ENCODE data around the gene WNK2.
A peak's percentile ranks its signal among the peaks of the same experiment; 100 is the strongest.

Gene WNK2

DNA sequence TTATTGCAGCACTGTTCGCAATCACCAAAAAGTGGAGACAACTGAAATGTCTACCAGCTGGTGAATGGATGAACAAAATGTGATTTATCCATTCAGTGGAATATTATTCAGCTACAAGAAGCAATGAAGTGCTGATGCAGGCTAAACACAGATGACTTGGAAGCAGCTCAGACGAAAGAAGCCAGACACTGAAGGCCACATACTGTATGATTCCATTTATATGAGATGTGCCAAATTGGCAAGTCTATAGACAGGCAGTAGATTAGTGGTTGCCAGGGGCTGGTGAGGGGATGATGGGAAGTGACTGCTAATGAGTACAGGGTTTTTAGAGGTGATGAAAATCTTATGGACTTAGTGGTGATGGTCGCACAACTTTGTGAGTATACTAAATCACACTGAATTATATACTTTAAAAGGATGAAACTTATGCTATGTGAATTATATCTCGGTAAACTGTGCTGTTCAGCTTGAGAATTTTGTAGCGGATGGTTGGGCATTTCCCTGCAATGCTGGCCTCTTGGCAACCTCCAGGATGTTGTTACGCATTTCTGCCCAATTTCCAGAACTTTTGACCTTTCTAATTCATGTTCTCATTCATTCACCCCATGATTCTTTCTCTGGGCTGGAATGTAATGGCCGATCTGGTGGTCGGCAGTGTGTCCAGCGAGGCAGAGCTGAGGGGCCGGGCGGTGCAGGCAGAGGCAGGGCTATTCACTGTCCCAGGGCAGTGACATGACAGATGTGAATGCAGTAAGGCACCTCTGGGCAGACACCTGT lies 22.0 kb upstream of the WNK2 start:
- DNase-seq, result no peak

DNA sequence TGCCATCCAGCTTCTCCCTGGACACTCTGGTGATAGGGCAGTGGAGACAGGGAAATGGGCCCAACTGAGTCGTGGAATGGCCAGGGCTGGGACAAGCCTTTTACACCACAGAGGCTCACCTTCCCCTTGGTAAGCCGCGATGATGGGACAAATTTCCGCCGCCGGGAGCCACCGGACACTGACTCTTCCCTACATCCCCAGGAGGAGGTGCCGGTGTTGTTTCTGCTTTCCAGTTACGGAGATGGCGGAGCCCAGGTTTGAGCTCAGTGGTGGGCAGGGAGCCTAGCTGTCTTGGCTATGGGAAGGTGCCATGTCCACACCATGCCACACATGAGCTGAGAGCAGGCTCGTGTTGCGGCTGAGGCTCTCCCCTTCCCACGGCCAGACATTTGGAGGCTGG lies 19.9 kb upstream of the WNK2 start:
- no peak for DNase-seq

DNA sequence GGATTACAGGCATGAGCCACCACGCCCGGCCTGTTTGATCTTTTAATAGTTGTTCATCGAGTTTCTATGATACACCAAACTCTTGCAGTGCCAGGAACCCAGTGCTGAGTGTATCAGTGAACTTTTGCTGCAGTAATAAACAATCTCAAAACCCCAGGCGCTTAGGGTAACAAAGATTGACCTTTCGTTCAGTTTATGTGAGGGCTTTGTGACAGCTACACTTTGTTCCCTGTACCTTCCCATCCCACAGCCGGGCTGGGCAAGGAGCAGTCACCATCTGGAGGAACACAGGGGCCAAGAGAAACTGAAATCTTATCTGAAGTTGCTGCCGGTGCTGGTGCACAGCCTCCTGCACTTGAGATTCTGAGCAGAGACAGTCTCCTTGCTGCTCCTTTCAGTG lies 17.2 kb upstream of the WNK2 start:
- no peak for DNase-seq

DNA sequence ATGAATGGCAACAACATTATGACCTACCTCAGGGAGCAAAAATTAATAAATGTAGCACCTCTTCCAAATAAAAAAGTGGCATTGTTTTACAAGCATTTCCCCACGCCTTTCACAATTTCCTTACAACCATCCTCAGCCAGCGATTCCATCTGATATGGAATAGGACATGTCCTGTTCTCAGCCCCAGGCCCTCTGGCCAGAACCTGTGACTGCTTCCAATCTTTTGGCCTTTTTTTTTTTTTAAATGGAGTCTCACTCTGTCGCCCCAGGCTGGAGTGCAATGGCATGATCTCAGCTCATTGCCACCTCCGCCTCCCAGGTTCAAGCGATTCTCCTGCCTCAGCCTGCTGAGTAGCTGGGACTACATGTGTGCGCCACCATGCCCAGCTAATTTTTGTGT lies 16.8 kb upstream of the WNK2 start:
- DNase-seq, result no peak

DNA sequence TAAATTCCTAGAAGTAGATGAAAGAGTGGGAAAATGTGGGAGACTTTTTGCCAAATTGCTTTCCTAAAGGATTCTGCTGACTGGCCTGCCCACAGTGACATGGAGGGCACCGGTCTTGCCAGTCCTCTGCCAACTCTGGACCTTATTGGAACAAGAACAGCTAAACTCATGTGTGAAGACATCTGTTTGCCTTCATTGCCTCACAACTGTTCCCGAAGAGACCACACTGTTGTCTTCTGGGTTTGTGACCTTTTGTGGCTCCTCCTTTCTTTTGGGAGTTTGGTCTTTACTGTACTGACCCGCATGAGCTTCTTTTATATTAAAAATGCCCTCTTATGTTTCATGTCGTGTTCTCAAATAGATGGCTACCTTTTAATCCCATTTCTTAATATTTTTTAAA lies 16.1 kb upstream of the WNK2 start:
- DNase-seq, result no peak

DNA sequence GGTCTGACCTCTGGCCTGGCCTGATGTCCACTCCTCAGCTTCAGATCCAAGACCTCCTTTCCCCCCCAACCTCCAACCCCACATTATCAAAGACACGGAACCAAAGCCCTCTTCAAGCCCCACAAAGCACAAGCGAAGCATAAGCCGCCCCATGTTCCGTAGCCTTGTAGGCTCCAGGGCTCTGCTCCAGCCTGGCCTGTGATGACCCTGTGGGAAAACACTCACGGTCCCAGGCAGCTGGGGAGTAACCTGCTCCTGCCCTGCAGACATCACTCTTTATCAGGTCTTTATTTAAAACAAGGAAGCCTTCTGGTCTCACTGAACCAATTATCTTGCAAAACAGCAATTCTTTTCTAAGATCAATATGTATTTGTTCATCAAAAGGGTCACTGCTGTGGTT lies 15.4 kb upstream of the WNK2 start:
- DNase-seq, result no peak

DNA sequence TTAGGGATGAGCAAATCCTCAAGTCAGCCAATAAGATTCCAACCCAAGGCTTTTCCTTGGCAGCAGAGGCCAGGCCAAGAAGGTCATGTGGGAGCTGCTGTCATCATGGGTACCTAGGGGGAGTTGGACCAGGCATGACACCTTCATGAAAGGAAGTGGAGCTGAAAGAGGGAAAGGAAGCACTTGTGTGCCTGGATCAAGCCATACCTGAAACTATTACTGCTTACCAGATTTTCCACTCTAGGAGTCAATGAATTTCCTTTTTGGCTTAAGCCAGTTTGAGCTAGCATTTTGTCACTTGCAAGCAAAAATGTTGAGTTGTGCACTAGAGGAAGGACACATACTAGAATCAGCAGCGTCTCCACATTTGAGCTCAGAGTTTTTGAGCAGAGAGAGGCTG lies 14.5 kb upstream of the WNK2 start:
- no peak for DNase-seq

DNA sequence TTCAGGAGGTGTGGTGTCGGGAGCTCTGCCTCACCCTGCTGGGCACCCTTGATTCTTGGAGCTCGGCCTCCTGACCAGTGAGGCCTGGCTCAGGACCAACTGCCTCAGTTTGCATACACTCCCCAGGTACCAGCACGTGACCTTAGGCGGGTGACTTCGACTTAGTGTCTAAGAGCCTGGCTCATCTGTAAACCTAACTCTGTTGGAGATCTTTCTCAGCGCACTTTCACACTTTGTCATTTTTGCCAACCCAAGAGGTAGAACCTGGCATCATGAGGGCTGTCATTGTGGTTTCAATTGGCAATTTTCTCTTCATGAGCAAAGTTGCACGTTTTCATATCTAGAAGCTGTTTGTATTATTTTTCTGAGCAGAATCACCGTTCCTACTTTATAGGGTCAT lies 13.4 kb upstream of the WNK2 start:
- no peak for DNase-seq

DNA sequence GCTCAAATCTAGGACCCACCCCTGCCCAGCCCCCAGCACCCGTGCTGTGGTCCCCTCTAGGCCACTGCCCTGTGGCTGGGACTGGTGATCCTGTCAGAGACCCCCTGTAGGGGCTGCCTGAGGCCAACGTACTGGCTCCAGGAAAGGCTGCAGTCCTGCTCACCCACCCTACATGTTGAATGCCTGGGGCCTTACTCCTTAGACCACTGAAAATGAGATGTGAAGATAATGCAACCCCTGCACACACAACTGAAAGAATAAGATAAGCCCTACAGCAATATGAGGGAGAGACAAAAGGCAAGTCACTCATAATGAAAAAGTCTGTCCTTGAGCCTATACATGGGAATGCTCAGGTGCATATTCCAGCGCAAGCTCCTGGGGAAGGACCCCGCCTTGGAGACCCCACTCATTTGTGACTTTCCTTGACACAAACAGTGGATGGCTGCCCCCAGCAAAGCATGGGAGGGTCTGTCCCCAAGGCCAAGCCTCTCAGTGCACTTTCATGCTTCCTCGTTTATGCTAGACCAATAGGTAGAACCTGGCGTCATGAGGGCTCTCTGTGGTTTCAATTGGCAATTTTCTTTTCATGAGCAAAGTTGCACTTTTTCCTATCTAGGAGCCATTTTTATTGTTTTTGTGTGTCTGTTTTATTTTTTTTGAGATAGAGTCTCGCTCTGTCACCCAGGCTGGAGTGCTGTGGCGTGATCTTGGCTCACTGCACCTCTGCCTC lies 12.5 kb upstream of the WNK2 start:
- no peak for DNase-seq

DNA sequence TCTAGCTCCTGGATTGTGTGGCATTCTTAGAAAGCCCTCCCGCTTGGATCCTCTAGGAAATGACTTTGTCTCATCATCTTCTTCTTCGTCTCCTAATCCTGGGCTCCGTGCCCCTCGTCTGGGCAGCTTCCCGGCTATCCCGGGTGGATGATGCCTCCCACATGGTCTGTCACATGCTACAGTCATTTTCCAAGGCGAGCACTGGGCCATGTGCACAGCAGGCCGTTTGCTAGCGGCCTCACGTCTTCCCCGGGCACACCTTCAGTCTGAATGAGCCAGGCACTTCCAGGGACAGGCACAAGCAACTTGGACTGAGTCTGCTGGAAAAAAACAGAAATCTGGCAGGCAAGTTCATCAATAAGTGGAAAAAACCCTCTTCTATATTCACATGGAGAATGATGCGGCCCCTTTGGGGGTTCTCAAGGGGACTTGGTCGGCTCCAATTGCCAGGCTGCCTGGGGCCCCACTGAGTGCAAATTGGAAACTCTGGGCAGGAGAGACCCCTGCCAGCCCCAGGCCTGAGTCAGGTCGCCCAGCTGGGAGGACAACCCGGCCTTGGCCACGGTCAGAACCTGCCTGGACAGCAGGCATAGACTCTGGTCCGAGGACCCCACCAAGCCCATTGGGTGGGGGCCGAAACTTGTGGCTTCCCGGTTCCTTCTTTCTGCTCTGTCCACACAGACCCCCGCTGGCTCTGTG lies 11.1 kb upstream of the WNK2 start:
- no peak for DNase-seq

DNA sequence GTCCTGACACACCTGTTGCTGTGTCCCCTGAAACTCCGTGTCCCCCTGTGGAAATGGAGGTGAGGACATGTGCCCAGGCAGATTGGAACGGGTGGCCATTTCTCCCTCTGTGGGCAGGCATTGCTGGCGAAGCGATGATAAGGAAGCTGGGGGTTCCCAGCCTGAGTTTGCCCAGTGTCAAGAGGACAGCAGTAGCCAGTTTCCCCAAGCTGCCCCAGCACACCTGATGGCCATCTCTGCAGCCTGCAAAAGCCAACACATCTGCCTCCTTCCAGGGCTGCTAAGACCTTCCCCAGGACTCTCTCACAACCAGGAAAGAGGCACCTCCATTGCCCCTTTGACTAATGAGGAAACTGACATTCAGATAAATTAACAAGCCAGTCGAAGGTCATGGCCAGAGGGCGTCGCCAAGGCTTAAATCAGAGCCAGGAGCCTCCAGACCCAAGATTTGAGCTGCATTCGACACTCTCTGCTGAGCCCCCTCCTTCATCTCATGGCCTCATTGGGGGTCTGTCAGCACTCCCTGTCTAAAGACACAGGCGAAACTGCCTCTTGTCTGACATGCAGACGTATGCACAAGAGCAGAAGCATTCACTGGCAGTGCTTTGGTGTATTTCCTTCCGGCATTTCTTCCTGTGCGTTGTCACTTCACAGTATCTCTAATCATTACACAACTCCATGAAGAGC lies 10.4 kb upstream of the WNK2 start:
- DNase-seq, result peak; percentile 18 to 33

DNA sequence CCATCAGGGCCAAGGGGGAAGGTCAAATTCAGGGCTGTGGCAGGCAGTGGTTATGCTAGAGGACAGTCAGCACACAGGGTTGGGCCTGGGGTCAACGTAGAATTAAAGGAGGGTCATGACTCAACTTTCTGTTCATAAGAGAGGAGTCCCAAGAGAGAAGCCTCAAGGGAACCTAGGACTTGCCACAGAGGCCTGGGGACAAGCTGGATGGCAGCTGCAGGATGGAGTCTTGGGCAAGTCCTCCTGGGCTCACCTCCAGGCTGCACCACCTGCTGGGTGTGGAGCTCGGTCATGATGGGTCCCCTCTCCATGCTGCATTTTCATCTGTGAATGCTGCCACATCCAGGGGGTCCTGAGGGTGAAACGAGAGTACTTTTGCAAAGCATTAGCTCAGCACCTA lies 9.0 kb upstream of the WNK2 start:
- no peak for DNase-seq

DNA sequence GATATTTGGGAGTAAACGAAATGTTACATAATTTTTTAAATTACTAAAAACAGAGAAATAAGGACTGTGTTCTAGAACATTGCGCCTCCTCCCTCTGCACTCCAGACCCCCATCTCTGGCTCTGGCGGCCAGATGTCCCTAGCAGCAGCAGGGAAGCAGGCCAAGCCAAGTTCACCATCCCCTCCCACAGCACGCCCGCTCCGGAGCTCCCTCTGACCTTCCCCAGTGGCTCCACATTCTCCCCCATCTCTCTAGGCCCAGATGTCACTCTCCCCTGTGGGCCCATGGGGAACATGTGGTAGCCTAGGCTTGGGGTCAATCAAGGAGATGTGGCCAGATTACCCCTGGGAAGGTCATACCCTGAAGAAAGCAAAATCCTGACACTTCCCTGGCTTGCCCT lies 6.3 kb upstream of the WNK2 start:
- no peak for DNase-seq

DNA sequence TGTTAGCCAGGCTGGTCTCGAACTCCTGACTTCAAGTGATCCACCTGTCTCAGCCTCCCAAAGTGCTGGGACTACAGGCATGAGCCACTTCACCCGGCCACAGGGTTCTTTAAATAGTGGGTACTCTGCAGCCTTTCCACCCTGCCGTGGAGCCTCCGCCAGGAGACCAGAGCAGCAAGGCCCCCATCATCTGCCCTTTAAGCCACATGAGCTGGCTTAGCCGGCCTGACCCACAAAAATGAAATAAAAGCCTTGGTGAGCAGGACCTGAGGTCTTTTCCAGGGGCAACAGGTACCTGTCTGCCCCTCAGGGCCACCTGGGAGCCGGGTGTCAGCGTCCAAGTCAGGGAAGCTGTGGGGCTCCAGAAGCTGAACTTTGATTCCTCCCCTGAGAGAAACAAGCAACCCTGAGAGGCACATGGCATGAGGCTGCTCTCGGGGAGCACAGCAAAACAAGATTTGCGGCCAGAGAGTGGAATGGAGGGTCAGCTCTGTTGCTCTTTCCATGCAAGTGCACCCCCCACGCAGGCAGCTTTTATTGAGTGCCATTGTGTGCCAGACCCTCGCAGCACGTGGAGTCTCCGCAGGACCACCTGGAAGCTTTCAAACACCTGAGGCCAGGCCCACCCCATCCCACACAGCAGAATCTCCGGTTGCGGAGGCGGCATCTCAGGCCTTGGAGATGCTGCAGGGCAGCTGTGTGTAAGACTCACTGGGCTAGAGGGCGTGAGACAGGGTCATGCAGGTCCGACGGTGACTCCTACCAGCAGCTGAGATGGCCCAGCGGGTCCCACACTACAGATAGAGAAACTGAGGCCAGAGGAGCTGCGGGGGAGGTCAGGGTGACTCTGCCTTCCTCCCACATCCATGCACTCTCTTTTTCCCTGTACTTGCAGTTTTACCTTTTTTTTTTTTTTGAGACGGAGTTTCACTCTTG lies 4.8 kb upstream of the WNK2 start:
- no peak for DNase-seq

DNA sequence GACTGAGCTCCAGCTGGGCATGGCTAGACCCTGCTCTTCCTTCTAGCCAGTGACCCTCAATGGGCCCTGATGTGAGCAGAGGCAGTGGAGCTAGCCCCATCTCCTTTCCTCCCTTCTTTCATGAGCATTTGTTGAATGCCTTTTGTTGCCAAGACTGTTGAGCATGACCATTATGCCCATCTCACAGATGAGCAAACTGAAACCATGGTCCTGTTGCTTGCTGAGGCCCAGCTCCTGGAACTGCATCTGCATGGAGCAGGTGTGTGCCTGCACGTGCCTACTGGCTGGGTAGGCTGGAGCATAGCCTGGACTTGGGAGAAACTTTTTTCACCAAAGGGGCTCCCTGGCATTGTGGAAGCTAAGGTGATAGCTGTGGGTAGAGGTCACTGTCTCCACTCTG lies 3.0 kb upstream of the WNK2 start:
- no peak for DNase-seq

DNA sequence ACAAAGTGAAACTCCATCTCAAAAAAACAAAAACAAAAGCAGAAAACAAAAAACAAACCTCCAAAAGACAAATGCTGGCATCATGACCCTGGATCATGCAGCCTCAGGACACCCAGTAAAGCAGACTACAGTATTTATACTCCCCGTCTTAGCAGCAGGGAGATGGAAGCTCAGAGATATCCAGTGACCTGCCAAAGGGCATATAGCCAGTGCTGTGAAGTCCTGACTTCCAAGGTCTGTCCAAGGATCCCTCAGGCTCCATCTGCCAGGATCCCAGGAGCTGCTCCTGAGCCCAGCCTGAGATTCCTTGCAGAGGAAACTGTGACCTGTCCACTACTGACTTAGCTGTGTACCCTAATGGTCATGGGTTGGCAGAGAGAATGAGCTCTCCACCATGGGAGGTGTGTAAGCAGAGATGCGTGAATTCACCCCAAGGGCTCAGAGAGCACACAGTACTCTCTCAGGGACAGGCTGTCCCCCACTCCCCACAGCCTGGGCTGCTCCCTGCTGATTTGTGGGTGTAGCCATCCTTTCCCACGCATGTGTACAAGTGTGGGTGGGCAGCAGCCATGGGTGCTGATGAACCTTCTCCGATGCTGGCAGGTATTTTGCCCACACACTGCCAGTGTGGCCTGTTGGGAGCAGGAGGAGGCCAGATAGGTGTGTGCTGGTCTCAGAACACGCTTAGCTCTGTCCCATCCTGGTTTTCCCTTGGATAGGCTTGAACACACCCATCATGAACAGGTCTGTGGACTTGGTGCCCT lies 2.1 kb upstream of the WNK2 start:
- DNase-seq, result no peak

DNA sequence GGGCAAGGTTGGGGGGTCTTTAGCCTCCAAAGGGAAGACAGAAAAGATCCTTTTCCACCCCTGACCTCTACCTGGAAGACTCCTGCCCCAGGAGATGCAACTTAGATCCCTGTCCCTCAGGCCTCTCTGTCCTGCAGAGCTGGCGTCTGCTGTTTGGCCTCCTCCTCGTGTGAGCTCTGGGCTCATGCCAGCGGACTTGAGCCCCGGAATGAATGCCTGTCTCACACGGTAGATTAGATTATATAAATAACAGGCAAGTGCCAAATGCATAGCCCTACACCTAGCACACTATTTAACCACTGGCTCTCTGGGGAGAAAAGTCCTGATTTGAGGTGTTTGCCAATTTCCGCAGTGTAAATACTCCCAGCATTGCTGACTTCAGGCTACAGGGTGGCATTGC lies 1.4 kb upstream of the WNK2 start:
- DNase-seq, result no peak

DNA sequence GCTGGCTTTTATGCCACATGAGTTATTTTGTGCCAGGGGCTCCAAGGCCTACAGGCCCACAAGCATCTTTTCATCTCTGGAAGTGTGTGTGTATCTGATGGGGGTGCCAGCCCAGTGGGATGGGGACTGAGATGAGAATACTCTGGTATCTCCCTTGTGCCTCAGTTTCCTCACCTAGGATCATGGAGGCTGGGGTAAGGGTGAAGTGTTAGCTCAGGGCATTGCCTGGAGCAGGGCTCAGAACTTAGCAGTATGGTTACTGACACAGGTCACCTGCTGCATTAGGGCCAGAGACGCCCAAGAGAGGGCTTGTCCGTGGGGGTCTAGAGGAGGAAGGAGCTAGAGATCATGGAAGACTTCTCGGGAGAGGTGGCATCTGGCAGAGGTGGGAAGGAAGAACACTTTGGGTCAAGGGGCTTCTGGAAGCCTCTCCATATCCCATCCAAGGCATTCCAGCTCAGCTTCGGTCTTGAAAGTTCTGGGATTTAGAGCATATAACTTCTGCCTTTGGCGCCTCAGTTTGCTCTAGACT lies 742 bp upstream of the WNK2 start:
- DNase-seq, result no peak

DNA sequence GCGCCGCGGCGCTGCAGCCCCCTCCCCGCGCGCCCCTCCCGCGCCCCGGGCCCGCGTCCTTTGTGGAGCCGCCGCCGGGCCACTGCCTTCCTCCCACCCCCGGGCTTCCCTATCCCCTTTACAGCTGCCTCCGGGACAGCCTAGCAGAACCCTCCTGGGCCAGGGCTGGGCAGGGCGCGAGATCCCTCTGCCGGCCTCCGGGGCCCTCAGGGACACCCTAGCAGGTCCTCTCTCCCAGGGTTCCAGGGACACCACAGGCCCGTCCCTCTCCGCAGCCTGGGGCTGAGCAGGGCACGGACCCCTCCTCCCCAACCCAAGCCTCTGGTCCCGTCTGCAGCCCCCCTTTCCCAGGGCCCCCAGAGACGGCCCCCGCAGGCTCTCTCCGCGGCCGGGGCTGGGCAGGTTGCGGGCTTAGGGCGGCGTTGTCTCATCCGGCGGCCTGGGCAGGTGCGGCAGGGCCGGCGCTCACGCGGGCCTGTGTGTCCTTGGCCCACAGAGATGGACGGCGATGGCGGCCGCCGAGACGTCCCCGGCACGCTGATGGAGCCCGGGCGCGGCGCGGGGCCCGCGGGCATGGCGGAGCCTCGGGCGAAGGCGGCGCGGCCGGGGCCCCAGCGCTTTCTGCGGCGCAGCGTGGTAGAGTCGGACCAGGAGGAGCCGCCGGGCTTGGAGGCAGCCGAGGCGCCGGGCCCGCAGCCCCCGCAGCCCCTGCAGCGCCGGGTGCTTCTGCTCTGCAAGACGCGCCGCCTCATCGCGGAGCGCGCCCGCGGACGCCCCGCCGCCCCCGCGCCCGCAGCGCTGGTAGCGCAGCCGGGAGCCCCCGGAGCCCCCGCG lies 710 bp downstream of the WNK2 start:
- DNase-seq, result no peak
